Measurements from ENCODE around the gene TRIM14.

TRIM14 gene

GRCh38 chr9:98118640-98119601 lies at the start of gene TRIM14:
Gene TRIM14 (minus strand): TSS chr9:98119222. CDS start chr9:98119188, 34 bp downstream.
- peak; percentile 39 for DNase-seq (ENCODE audit: low read depth)

GRCh38 chr9:98168153-98168780 lies 49.2 kb upstream of the TRIM14 start:
- DNase-seq (ENCODE audit: low read depth) = no peak

GRCh38 chr9:98164912-98165311 lies 45.9 kb upstream of the TRIM14 start:
- DNase-seq (ENCODE audit: low read depth) = no peak

GRCh38 chr9:98162613-98163012 lies 43.6 kb upstream of the TRIM14 start:
- DNase-seq (ENCODE audit: low read depth) = no peak

GRCh38 chr9:98161851-98162250 lies 42.8 kb upstream of the TRIM14 start:
- DNase-seq (ENCODE audit: low read depth) = no peak

- no peak for DNase-seq (ENCODE audit: low read depth)
Measured at GRCh38 chr9:98159790-98160189, 40.8 kb upstream of the TRIM14 start.

GRCh38 chr9:98159301-98159700 lies 40.3 kb upstream of the TRIM14 start:
- DNase-seq (ENCODE audit: low read depth) = no peak

GRCh38 chr9:98158071-98158831 lies 39.2 kb upstream of the TRIM14 start:
- DNase-seq (ENCODE audit: low read depth) = no peak

- DNase-seq (ENCODE audit: low read depth) = no peak
Measured at GRCh38 chr9:98157372-98157771, 38.4 kb upstream of the TRIM14 start.

- no peak for DNase-seq (ENCODE audit: low read depth)
Measured at GRCh38 chr9:98154678-98155077, 35.7 kb upstream of the TRIM14 start.

GRCh38 chr9:98152526-98152925 lies 33.5 kb upstream of the TRIM14 start:
- DNase-seq (ENCODE audit: low read depth) = no peak

GRCh38 chr9:98150721-98151120 lies 31.7 kb upstream of the TRIM14 start:
- DNase-seq (ENCODE audit: low read depth) = no peak

GRCh38 chr9:98150164-98150563 lies 31.1 kb upstream of the TRIM14 start:
- DNase-seq (ENCODE audit: low read depth) = no peak

GRCh38 chr9:98149422-98149821 lies 30.4 kb upstream of the TRIM14 start:
- no peak for DNase-seq (ENCODE audit: low read depth)

- DNase-seq (ENCODE audit: low read depth) = no peak
Measured at GRCh38 chr9:98148486-98148885, 29.5 kb upstream of the TRIM14 start.

- DNase-seq (ENCODE audit: low read depth) = no peak
Measured at GRCh38 chr9:98147582-98147981, 28.6 kb upstream of the TRIM14 start.

- no peak for DNase-seq (ENCODE audit: low read depth)
Measured at GRCh38 chr9:98146101-98146991, 27.3 kb upstream of the TRIM14 start.

GRCh38 chr9:98144631-98145030 lies 25.6 kb upstream of the TRIM14 start:
- no peak for DNase-seq (ENCODE audit: low read depth)

- DNase-seq (ENCODE audit: low read depth) = no peak
Measured at GRCh38 chr9:98144076-98144475, 25.1 kb upstream of the TRIM14 start.

GRCh38 chr9:98142925-98143481 lies 24.0 kb upstream of the TRIM14 start:
- DNase-seq (ENCODE audit: low read depth) = no peak

All from stimulated activated CD8-positive, alpha-beta memory T cell treated with anti-CD3 and anti-CD28 coated beads, Interleukin-12 subunit alpha, Interleukin-12 subunit beta, amount 100 ng/mL, for 4 hours (primary cell).